Measurements from ENCODE around the gene SYNPR.

The SYNPR gene
- long read RNA-seq, partial matches to known transcripts, result 0 of 1 reads
- long read RNA-seq, other reads (novel, unspliced or antisense), result 1 of 1 reads

DNA sequence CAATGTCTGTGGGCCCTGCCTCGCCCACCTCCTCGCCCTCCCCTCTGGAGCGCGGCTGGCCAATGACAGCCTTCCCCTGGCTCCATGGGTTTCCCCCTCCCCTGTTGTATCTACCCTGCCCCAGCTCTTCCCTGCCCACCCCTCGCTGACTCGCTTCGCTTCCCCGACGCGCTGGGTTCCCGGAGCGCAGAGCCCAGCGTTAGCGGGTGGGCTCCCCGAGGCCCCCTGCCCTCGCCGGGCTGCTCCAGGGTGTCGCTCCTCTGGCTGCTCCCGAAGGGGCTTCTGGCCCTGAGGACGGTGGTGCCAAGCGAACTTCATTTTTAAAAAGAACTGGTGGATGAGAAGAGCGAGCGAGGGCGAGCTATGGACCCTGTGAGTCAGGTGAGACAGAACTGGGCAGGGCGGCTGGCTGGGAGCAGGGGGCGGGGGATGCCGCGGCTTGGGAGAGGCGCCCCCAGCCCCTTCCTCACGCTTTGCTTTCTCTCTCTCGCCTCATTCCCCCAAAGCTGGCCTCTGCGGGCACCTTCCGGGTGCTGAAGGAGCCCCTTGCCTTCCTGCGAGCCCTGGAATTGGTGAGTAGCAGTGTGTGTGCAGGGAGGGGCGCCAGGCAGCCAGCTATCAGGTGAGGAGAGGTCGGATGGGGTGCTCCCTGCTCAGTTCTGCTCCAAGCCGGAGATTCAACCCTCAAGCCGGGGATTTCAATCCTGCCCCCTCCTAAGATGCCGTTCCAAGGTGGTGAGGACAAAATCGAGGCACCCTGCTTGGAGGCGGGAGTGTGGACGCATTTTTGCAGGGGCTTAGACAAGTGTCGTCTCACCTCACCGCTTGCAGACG lies at the start of gene SYNPR:
SYNPR (plus strand) TSS at position 138 of the 834 bp plus-strand sequence.
- Histone ChIP-seq H3K4me3 (replicated peaks; ENCODE audit: insufficient read depth, low read length) (no peak within 1 kb of the TSS), H3K27me3 (ENCODE audit: insufficient read depth, poor library complexity, severe bottlenecking) (peaks cover 13% of the 10 kb centered on the region), H3K27ac (replicated peaks) (no peak within 1 kb of the TSS)
- DNase-seq (ENCODE audit: low read depth in 1 of 2, low spot score in 1 of 2), result no peak
- TF ChIP-seq SPI1 (IDR thresholded peaks at IDR 0.05; ENCODE audit: borderline replicate concordance, low read depth) (no peak), CTCF (IDR thresholded peaks at IDR 0.05; ENCODE audit: insufficient read depth, low read length) (no peak), GABPA (IDR thresholded peaks at IDR 0.05; ENCODE audit: low read depth) (no peak)

DNA sequence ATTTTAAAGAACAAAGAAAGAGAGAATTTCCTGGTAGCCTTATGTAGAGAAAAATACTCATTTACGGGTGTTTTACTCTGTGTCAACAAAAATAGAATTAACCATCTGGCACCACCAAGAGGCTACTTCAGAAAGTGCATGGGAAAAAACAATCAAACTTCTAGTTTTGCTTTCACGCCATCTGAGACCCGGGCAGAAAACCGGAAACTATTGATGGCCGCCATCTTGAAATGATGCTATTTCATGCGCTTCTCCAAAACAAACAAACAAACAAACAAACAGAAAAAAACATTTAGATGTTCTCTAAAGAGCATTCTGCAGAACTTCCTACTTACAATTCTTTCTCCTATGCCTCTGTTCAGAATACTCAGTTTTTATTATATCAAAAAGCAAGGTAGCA lies 49.4 kb upstream of the SYNPR start:
- no peak overlapping the region for H3K4me3 ChIP-seq (replicated peaks; ENCODE audit: insufficient read depth, low read length)
- no peak overlapping the region for H3K27ac ChIP-seq (replicated peaks)
- TF ChIP-seq SPI1 (IDR thresholded peaks at IDR 0.05; ENCODE audit: borderline replicate concordance, low read depth) (no peak), CTCF (IDR thresholded peaks at IDR 0.05; ENCODE audit: insufficient read depth, low read length) (peak; percentile 12), GABPA (IDR thresholded peaks at IDR 0.05; ENCODE audit: low read depth) (no peak)
- DNase-seq (ENCODE audit: low read depth in 1 of 2, low spot score in 1 of 2), result peak; percentile 2 to 3
- no peaks in the 10 kb centered on the region for H3K27me3 ChIP-seq (ENCODE audit: insufficient read depth, poor library complexity, severe bottlenecking)

DNA sequence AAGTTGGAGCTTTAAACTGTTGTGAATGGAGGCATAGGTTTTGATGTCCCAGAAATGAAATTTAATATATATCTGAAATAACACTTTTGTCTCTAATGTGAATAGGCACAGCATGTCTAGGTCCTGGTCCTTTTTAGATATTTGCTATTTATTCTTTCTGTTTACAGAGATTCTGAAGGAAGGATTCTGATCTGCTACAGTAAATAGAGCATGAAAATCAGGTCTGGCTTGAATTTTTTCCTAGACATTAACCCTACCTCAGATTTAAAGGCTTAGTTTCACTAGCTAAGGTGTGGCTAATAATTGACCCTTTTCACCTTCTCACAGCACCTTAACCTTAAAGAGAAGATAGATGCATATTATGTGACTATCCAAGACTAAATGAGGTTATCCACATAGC lies 48.0 kb upstream of the SYNPR start:
- Histone ChIP-seq H3K4me3 (replicated peaks; ENCODE audit: insufficient read depth, low read length) (no peak overlapping the region), H3K27ac (replicated peaks) (no peak overlapping the region), H3K27me3 (ENCODE audit: insufficient read depth, poor library complexity, severe bottlenecking) (no peaks in the 10 kb centered on the region)
- TF ChIP-seq CTCF (IDR thresholded peaks at IDR 0.05; ENCODE audit: insufficient read depth, low read length), result no peak
- TF ChIP-seq, protein P1, sequence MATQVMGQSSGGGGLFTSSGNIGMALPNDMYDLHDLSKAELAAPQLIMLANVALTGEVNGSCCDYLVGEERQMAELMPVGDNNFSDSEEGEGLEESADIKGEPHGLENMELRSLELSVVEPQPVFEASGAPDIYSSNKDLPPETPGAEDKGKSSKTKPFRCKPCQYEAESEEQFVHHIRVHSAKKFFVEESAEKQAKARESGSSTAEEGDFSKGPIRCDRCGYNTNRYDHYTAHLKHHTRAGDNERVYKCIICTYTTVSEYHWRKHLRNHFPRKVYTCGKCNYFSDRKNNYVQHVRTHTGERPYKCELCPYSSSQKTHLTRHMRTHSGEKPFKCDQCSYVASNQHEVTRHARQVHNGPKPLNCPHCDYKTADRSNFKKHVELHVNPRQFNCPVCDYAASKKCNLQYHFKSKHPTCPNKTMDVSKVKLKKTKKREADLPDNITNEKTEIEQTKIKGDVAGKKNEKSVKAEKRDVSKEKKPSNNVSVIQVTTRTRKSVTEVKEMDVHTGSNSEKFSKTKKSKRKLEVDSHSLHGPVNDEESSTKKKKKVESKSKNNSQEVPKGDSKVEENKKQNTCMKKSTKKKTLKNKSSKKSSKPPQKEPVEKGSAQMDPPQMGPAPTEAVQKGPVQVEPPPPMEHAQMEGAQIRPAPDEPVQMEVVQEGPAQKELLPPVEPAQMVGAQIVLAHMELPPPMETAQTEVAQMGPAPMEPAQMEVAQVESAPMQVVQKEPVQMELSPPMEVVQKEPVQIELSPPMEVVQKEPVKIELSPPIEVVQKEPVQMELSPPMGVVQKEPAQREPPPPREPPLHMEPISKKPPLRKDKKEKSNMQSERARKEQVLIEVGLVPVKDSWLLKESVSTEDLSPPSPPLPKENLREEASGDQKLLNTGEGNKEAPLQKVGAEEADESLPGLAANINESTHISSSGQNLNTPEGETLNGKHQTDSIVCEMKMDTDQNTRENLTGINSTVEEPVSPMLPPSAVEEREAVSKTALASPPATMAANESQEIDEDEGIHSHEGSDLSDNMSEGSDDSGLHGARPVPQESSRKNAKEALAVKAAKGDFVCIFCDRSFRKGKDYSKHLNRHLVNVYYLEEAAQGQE (IDR thresholded peaks at IDR 0.05; ENCODE audit: insufficient replicate concordance, low read depth), result no peak
- no peak for DNase-seq (ENCODE audit: low read depth in 1 of 2, low spot score in 1 of 2)

DNA sequence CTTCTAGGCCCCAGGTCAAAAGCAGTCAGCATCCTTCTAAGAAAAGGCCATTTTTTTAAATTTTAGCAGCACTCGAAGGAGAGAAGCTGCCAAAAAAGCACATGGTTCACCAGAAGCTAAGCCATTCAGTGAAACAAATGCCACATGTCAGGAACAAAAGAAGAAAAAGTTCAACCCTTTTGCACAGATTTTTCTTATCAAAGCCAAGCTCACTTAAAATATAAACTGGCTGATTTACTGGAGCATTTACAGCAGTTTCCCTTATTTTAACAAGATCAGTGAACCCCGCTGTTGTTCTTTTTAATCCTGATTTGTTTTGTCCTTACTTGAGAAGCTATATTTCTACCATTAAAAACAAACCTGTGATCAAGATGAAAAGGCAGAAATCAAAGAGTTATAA lies 46.5 kb upstream of the SYNPR start:
- Histone ChIP-seq H3K4me3 (replicated peaks; ENCODE audit: insufficient read depth, low read length) (no peak overlapping the region), H3K27ac (replicated peaks) (no peak overlapping the region), H3K27me3 (ENCODE audit: insufficient read depth, poor library complexity, severe bottlenecking) (no peaks in the 10 kb centered on the region)
- DNase-seq (ENCODE audit: low read depth in 1 of 2, low spot score in 1 of 2), result no peak
- TF ChIP-seq, protein P1 (IDR thresholded peaks at IDR 0.05; ENCODE audit: insufficient replicate concordance, low read depth), result no peak
- no peak for TF ChIP-seq CTCF (IDR thresholded peaks at IDR 0.05; ENCODE audit: insufficient read depth, low read length)
- no peak for TF ChIP-seq GABPA (IDR thresholded peaks at IDR 0.05; ENCODE audit: low read depth)
- no peak for TF ChIP-seq SPI1 (IDR thresholded peaks at IDR 0.05; ENCODE audit: borderline replicate concordance, low read depth)
- no peak for TF ChIP-seq POLR2AphosphoS5 (IDR thresholded peaks at IDR 0.05; ENCODE audit: low read depth)

Data from HL-60 (cell line).